GM21526 (cell line): ENCODE data around the gene CPXM2.

ENCODE experiments used
- ATAC-seq: cut with Tn5 transposase; IDR thresholded peaks from one replicate; pipeline ENCODE4 v1.9.1; 2021; ENCODE audit warnings: moderate library complexity; ENCODE audit not compliant: unreplicated experiment, low FRiP score

CPXM2 gene

DNA sequence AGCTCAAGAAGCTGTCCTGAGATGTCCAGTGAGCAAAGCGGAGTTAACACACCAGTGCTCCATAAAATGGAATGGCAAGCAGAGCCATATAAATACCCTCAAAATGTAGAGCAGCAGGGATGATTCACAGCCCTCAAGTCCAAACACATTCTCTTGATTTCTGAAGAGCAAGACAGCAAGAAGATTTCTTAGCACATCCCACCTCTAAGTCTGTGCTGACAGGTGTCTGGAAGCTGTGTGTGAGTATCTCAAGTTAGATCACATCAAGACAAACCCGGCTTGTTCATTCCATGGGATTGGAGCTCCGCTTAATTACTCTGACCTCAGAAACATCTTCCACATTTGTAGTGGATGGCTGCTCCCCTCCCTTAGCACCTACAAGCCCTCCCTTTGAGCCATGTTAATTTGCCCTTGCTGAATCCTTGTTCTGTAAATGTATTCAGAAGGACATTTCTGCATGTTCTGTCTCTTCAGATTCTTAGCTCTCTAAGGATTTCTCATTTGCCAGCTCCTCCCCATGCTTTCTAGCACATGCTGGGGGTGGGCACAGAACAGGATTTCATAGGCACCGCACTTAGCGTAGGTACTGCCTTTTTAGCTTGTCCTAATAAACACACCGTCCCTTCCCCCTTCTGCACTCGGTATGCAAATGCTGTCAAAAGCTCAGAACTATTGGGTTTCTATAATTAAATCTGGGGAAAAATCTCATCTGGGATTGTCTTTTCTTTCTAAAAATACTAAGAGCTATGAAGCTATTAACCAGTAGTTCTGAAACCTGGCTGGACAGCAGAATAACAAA, 112.7 kb downstream of the CPXM2 start:
- ATAC-seq, result no peak

GRCh38 chr10:123777881-123778280, 113.7 kb downstream of the CPXM2 start:
- no peak for ATAC-seq

GRCh38 chr10:123774132-123774742, 117.4 kb downstream of the CPXM2 start:
- ATAC-seq, result no peak

DNA sequence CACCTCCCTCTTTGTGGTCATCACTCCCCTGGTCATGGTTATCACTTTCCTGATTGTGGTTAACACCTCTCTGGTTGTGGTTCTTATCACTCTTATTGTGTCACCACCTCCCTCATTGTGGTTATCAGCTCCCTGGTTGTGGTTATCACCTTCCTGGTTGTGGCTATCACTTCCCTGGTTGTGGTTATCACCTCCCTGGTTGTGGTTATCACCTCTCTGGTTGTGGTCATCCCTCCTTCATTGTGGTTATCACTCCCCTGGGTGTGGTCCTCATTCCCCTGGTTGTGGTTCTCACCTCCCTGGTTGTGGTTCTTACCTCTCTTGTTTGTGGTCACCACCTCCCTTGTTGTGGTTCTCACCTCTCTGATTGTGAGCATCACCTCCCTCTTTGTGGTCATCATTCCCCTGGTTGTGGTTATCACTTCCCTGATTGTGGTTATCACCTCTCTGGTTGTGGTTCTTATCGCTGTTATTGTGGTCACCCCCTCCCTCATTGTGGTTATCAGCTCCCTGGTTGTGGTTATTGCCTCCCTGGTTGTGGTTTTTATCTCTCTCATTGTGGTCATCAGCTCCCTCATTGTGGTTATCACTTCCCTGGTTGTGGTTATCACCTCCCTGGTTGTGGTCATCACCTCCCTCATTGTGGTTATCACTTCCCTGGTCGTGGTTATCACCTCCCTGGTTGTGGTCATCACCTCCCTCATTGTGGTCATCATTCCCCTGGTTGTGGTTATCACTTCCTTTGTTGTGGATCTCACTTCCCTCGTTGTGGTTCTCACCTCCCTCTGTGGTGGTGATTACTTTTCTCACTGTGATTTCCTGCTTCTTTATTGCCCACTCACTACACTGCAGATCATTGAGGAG, 118.7 kb downstream of the CPXM2 start:
- ATAC-seq, result no peak

- no peak for ATAC-seq
Observed at GRCh38 chr10:123771877-123772644, 119.5 kb downstream of the CPXM2 start.

DNA sequence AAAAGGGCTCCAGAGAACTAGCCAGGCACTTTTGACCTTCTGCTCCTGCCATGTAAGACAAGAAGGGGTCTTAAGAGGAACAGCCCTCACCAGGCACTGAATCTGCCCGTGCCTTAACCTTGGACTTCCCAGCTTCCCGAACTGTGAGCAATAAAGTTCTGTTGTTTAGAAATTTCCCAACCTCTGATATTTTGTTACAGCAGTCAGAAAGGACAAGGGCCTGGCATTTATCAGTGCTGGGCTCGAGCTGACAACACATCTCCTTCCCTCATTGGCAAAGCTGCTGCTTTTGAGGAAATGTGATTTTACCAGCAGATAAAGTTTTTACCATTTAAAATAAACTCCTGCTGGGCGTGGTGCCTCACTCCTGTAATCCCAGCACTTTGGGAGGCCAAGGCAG, 122.0 kb downstream of the CPXM2 start:
- ATAC-seq, result no peak

DNA sequence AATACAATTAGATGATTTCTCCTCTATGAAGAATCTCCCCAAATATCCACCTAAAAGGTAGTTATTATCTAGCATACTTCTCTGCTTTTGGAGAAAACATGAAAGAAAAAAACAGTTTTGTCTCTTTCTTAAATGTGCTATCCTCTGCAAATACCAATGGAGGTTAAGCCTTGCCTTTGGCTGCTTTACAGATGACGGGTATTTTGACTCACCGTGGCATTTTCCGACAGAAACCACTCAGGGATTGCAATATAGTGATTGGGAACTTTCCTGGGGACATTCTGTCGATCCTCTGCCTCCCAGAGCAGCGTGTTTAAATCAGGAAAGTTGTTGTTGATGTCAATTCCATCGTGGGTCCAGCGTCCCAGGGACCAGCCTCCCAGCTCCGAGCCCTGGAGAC, 124.8 kb downstream of the CPXM2 start:
- no peak for ATAC-seq

DNA sequence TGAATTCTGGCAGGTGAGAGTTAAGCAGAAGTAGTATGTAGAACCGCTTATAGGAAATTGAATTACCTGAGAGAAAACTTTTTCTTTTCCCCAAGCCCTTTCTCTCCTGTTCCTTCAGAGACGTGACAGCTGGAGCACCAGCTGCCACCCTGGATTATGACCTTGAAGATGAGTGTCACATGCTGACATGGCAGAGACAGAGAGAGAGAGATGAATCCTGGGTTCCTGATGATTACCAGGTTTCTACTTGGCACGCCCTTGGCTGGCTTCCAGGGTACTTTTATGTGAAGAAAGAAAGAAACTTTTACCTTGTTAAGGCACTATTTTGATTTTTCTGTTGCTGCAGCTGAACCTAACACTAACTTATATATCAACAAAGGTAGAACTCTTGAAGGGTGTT, 125.6 kb downstream of the CPXM2 start:
- no peak for ATAC-seq

- no peak for ATAC-seq
Observed at GRCh38 chr10:123761666-123762230, 129.9 kb downstream of the CPXM2 start.

DNA sequence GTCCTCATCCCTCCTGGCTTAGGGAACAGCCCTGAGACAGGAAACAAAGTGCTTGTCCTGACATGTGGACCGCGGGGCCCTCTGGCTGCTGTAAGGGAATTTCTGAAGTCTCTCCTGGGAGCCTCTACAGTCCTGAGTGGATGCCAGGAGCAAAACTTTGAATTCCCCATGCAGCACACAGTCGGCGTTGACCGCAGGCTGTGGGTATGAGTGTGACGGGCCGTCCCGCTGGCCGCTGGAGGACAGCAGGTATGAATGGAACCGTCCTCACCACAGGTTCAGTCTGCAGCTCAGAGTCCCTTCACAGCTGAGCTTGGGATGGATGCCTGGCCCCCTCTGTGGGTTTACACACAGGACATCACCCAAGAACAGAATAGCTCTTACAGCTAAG, 130.6 kb downstream of the CPXM2 start:
- ATAC-seq, result no peak

- ATAC-seq, result no peak
Observed at GRCh38 chr10:123760356-123761037, 131.1 kb downstream of the CPXM2 start.

- ATAC-seq, result no peak
Observed at GRCh38 chr10:123759501-123760031, 132.0 kb downstream of the CPXM2 start.

DNA sequence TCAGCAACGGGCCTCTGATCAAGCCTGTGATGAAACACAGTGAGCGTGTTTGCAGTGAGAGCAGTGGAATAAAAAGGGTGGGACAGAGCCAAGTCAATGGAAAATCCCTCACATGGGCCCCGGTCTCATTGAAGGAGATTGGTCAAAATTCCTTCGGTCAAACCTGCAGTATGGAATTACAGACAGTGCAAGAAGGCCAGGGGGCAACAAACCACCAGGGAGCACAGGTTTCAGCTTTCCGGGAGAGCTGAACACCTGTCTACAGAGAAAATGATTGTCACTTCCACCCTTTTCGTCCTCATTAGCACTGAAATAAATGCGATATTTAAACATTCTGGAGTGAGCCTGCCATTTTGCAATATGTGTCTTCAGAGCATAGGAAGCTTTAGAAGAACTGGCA, 132.6 kb downstream of the CPXM2 start:
- no peak for ATAC-seq

DNA sequence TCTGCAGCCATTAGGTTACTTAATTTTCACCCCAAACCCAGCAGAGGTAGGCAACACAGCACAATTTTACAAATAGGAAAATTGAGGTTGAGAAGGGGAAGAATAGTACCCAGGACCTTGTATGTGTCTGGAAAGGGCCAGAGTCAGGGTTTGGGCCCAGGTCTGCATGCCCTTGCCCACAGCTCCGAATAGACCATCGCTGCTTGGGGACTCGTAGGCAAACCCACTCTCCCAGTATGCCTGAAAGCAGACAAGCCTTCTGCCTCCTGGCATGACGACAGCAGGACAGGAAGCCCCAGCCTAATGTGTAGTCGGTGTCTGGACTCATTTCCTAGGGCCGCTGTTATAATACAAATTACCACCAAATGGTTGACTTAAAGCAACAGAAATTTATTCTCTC, 133.8 kb downstream of the CPXM2 start:
- no peak for ATAC-seq

GRCh38 chr10:123755061-123755460, 136.5 kb downstream of the CPXM2 start:
- ATAC-seq, result no peak

DNA sequence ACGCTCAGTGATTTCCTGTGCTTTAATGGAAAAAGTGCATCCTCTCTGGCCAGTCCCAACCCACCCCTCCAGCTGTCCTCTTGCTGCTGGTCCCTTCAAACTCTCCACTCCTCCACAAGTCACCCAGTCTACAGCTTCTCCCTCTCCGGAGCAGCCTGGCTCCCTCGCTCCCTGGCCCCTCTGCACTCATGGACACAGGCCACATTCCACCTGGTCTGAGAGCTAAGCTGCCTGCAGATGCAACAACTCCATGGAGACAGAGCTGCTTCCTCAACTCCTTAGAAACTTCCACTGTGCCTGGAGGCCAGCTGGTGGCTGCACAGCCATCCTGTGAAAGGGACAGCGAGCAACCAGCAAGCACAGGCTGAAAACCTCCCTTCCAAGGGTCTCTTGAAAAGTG, 137.5 kb downstream of the CPXM2 start:
- ATAC-seq, result no peak

DNA sequence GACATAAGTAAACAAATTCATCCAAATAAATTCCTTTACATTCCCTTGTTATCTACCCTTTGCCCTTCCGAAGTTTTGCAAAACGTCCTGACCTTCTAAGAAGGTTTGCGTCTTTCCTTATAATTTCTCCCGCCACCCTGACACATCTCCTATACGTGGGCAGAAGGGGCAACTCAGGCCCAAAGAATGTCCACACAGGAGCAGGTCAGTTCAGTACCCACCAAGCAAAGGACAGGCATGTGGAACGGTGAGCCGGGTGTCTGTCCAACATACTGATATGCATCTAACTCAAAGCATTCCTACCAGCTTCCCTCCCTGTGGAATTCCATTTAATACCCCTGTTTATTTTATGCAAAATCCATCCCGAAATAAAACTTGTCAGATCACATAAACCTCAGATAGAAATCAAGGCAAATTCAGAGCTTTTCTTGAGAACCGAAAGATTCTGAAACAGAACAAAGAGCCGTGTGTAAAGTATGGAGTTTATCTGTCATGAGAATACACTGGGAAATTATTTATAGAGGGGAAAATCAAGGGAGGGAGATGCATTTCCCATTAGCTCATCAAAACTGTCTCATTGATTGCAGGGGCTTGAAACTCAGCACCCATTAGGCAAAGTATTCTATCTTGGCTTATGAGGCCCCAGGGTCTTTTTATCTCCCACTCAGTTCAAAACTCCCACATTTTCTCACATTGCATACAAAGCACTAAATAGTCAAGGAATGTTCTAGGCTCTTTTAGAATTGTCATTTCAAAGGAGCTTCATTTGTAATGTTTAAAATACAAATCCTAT, 140.1 kb downstream of the CPXM2 start:
- no peak for ATAC-seq

- ATAC-seq, result no peak
Observed at GRCh38 chr10:123750901-123751300, 140.7 kb downstream of the CPXM2 start.

DNA sequence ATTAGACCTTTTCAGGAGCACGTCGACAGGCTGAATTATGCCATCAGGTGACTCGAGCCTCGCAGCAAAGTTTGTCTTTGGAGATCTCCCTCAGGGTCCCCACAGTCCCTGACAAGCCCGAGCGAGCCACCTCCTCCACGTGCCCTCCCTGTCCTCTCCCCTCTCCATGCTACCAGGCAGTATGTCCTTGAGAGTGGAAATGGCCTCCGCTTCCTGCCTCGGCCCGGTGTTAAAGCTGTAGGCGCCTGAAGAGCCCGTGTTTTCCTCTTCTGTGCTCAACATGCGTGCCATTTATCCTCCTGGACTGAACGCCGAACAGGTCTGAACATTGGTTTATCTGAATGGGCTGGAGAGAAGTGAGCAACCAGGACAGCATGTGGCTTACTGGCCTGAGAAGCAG, 142.9 kb downstream of the CPXM2 start:
- ATAC-seq, result no peak
